Naive thymus-derived CD8-positive, alpha-beta T cell (primary cell): ENCODE results near the gene APOL1. TPM values are rescaled to one million over a fixed set of nuclear protein-coding genes. Genes with fewer than 3 reads are reported as not detected.
"Not testable (repeated sequence)": the region's sequence is repeated elsewhere in the genome, so short reads cannot be mapped to it uniquely, and the experiment has no call there.

ENCODE experiments used
- ATAC-seq, 2 donors: fragments of 150-1000 bp; cut with Tn5 transposase in 1 of 2; sonication (Bioruptor Pico), chemical (Tn5 transposase) in 1 of 2; 1 replicate in 1 of 2; 2 replicates in 1 of 2; pipeline ENCODE4 v1.10.0; 2021; ENCODE audit warnings: mild to moderate bottlenecking in 2 of 2, moderate library complexity in 2 of 2
- POLR2A ChIA-PET: fragments of 350-600 bp; sonication (Branson Sonifier 250); formaldehyde crosslinking; loops from one replicate; lab custom pipeline; 2021; ENCODE audit warnings: antibody characterized with exemption; lab: Charles Lee
- DNase-seq, 10 donors: peaks; one replicate each; pipeline versions ENCODE4 v3.0.0 to v3.0.0-alpha.2; 2020 to 2022
- H3K27ac Mint-ChIP-seq, 10 donors: one replicate each; pipeline ENCODE4 v1.8.0; 2020 to 2022; ENCODE audit warnings: mild to moderate bottlenecking in 10 of 10, mixed read lengths in 10 of 10, moderate library complexity in 4 of 10, inconsistent platforms in 1 of 10
- H3K27me3 Mint-ChIP-seq, 5 donors: one replicate each; pipeline ENCODE4 v1.8.0; 2021 to 2022; ENCODE audit warnings: mixed read lengths in 5 of 5
- H3K36me3 Mint-ChIP-seq, 3 donors: one replicate each; pipeline ENCODE4 v1.8.0; 2020 to 2022; ENCODE audit warnings: mixed read lengths in 3 of 3, mild to moderate bottlenecking in 2 of 3, inconsistent platforms in 1 of 3
- H3K4me1 Mint-ChIP-seq, 4 donors: one replicate each; pipeline ENCODE4 v1.8.0; 2021 to 2022; ENCODE audit warnings: mixed read lengths in 4 of 4
- H3K4me3 Mint-ChIP-seq, 10 donors: one replicate each; pipeline ENCODE4 v1.8.0; 2020 to 2022; ENCODE audit warnings: mild to moderate bottlenecking in 10 of 10, mixed read lengths in 10 of 10, moderate library complexity in 6 of 10, inconsistent platforms in 1 of 10
- H3K9me3 Mint-ChIP-seq, 9 donors: one replicate each; pipeline ENCODE4 v1.8.0; 2020 to 2022; ENCODE audit warnings: mixed read lengths in 9 of 9, mild to moderate bottlenecking in 3 of 9, inconsistent platforms in 1 of 9, moderate library complexity in 1 of 9
- polyA plus RNA-seq, 3 donors: library from polyadenylated mRNA; unstranded; fragments of 300-500 nt; fragmentation: Illumina TruSeq; gene quantifications; one replicate each; pipeline ENCODE4 v1.2.3, GENCODE V29; 2021
- total RNA-seq, 8 experiments: library from RNA in 2 of 8; stranded (reverse) in 2 of 8; gene quantifications; one replicate each; pipeline ENCODE4 v1.2.3 and lab custom pipeline; 2021 to 2026

The APOL1 gene
- total and polyA plus RNA-seq, 5 experiments from 2014 or later: 3.3 to 16.5 (median 11.8) TPM

- H3K27me3 Mint-ChIP-seq, DNase-seq, POLR2A ChIA-PET, H3K9me3 Mint-ChIP-seq, H3K4me3 Mint-ChIP-seq, ATAC-seq: not testable (repeated sequence)
- H3K27ac Mint-ChIP-seq: peak overlapping the region in 1 of 10 donors; percentile 36
- H3K4me1 Mint-ChIP-seq: peaks cover 14 to 22% (median 18%) of the 10 kb centered on the region in 4 donors
- peaks cover 0 to 82% (median 30%) of the 10 kb centered on the region in 3 donors for H3K36me3 Mint-ChIP-seq
These were observed 9.4 kb downstream of the APOL1 start for GRCh38 chr22:36262307-36262706.

- Mint-ChIP-seq H3K27ac (peak overlapping the region in 1 of 10 donors; percentile 51), H3K4me1 (peaks cover 11 to 16% (median 13%) of the 10 kb centered on the region in 4 donors), H3K36me3 (peaks cover 0 to 81% (median 28%) of the 10 kb centered on the region in 3 donors)
- H3K4me3 Mint-ChIP-seq, DNase-seq, H3K9me3 Mint-ChIP-seq, ATAC-seq, POLR2A ChIA-PET, H3K27me3 Mint-ChIP-seq: not testable (repeated sequence)
These were observed 10.3 kb downstream of the APOL1 start for GRCh38 chr22:36263216-36263673.

GRCh38 chr22:36263886-36264664, 11.1 kb downstream of the APOL1 start:
- H3K27me3 Mint-ChIP-seq, DNase-seq, POLR2A ChIA-PET, H3K9me3 Mint-ChIP-seq, H3K4me3 Mint-ChIP-seq, ATAC-seq, H3K4me1 Mint-ChIP-seq: not testable (repeated sequence)
- H3K36me3 Mint-ChIP-seq: peaks cover 0 to 77% (median 28%) of the 10 kb centered on the region in 3 donors
- peak overlapping the region in 3 of 10 donors; percentile 21 to 60 (median 51) for H3K27ac Mint-ChIP-seq

GRCh38 chr22:36267058-36267457, 14.1 kb downstream of the APOL1 start:
- Mint-ChIP-seq H3K27me3 (no peaks in the 10 kb centered on the region), H3K27ac (no peak overlapping the region), H3K4me1 (peaks cover 0 to 10% (median 0%) of the 10 kb centered on the region in 4 donors), H3K9me3 (no peaks in the 10 kb centered on the region), H3K36me3 (peaks cover 0 to 55% (median 13%) of the 10 kb centered on the region in 3 donors), H3K4me3 (no peak overlapping the region)
- DNase-seq (no peak), ATAC-seq (no peak)
- POLR2A ChIA-PET: interaction anchor here (0.5 kb wide), 1 partner anchor 9 kb away, joined by 6 read pairs; no protein-coding TSS in a partner anchor

GRCh38 chr22:36267896-36268485, 15.1 kb downstream of the APOL1 start:
- peaks cover 0 to 10% (median 0%) of the 10 kb centered on the region in 4 donors for H3K4me1 Mint-ChIP-seq
- peak overlapping the region in 3 of 10 donors; percentile 6 to 72 (median 47) for H3K27ac Mint-ChIP-seq
- no peaks in the 10 kb centered on the region for H3K9me3 Mint-ChIP-seq
- H3K36me3 Mint-ChIP-seq: peaks cover 0 to 46% (median 10%) of the 10 kb centered on the region in 3 donors
- ATAC-seq (no peak), DNase-seq (no peak)
- POLR2A ChIA-PET: no interaction called here
- H3K4me3 Mint-ChIP-seq: no peak overlapping the region
- H3K27me3 Mint-ChIP-seq: no peaks in the 10 kb centered on the region

GRCh38 chr22:36271231-36271630, 18.3 kb downstream of the APOL1 start:
- H3K4me3 Mint-ChIP-seq, H3K27ac Mint-ChIP-seq, H3K9me3 Mint-ChIP-seq, ATAC-seq, POLR2A ChIA-PET, DNase-seq, H3K27me3 Mint-ChIP-seq: not testable (repeated sequence)
- H3K36me3 Mint-ChIP-seq: peaks cover 2 to 16% (median 4%) of the 10 kb centered on the region in 3 donors
- H3K4me1 Mint-ChIP-seq: peaks cover 2 to 13% (median 8%) of the 10 kb centered on the region in 4 donors

GRCh38 chr22:36271951-36272350, 19.0 kb downstream of the APOL1 start:
- not testable (repeated sequence) for H3K36me3 Mint-ChIP-seq, DNase-seq, H3K27me3 Mint-ChIP-seq, ATAC-seq, H3K9me3 Mint-ChIP-seq, H3K4me3 Mint-ChIP-seq
- POLR2A ChIA-PET: interaction anchor here (0.7 kb wide), 1 partner anchor 187 kb away, joined by 3 read pairs; no protein-coding TSS in a partner anchor
- H3K4me1 Mint-ChIP-seq: peaks cover 8 to 14% (median 13%) of the 10 kb centered on the region in 4 donors
- peak overlapping the region in 1 of 10 donors; percentile 33 for H3K27ac Mint-ChIP-seq

GRCh38 chr22:36274531-36274930, 21.6 kb downstream of the APOL1 start:
- H3K27ac Mint-ChIP-seq: peak overlapping the region in 1 of 10 donors; percentile 16
- DNase-seq: no peak

GRCh38 chr22:36277482-36278291, 24.8 kb downstream of the APOL1 start:
- POLR2A ChIA-PET: interaction anchor here (0.8 to 2.8 kb wide), 4 partner anchors 9 to 54 kb away, joined by 3 to 12 read pairs (median 5); partner anchors contain the start of gene APOL2
- ATAC-seq: peak; percentile 74 to 80
- peaks cover 8 to 36% (median 28%) of the 10 kb centered on the region in 4 donors for H3K4me1 Mint-ChIP-seq
- peaks cover 4 to 33% (median 5%) of the 10 kb centered on the region in 3 donors for H3K36me3 Mint-ChIP-seq
- H3K4me3 Mint-ChIP-seq: peak overlapping the region in 7 of 10 donors; percentile 0 to 67 (median 27)
- H3K9me3 Mint-ChIP-seq: no peaks in the 10 kb centered on the region
- peak; percentile 44 to 75 (median 59) for DNase-seq
- peak overlapping the region; percentile 32 to 87 (median 72) for H3K27ac Mint-ChIP-seq
- no peaks in the 10 kb centered on the region for H3K27me3 Mint-ChIP-seq

More at GRCh38 chr22:36274531-36274930, 21.6 kb downstream of the APOL1 start:
- POLR2A ChIA-PET: no interaction called here
- Mint-ChIP-seq H3K36me3 (peaks cover 0 to 6% (median 4%) of the 10 kb centered on the region in 3 donors), H3K27me3 (no peaks in the 10 kb centered on the region), H3K4me3 (peak overlapping the region in 2 of 10 donors; percentile 4 to 59), H3K9me3 (no peaks in the 10 kb centered on the region), H3K4me1 (peaks cover 11 to 29% (median 27%) of the 10 kb centered on the region in 4 donors)
- ATAC-seq: no peak

- ATAC-seq (no peak), DNase-seq (peak in 1 of 10 donors; percentile 13)
- Mint-ChIP-seq H3K4me1 (peaks cover 8 to 36% (median 28%) of the 10 kb centered on the region in 4 donors), H3K36me3 (peaks cover 4 to 47% (median 7%) of the 10 kb centered on the region in 3 donors), H3K9me3 (no peaks in the 10 kb centered on the region), H3K4me3 (no peak overlapping the region), H3K27ac (peak overlapping the region in 9 of 10 donors; percentile 4 to 75 (median 37)), H3K27me3 (no peaks in the 10 kb centered on the region)
- POLR2A ChIA-PET: interaction anchor here (2.8 kb wide), 1 partner anchor 10 kb away, joined by 12 read pairs; no protein-coding TSS in a partner anchor
These were observed 26.3 kb downstream of the APOL1 start for GRCh38 chr22:36279219-36279666.

GRCh38 chr22:36280379-36280778, 27.4 kb downstream of the APOL1 start:
- POLR2A ChIA-PET: interaction anchor here (0.6 to 1.7 kb wide), 7 partner anchors 8 to 667 kb away, joined by 3 to 12 read pairs (median 4); partner anchors contain the start of gene TXN2
- Mint-ChIP-seq H3K4me1 (peaks cover 7 to 29% (median 25%) of the 10 kb centered on the region in 4 donors), H3K9me3 (no peaks in the 10 kb centered on the region), H3K4me3 (peak overlapping the region in 1 of 10 donors; percentile 10), H3K36me3 (peaks cover 0 to 57% (median 7%) of the 10 kb centered on the region in 3 donors), H3K27ac (peak overlapping the region in 7 of 10 donors; percentile 38 to 91 (median 69)), H3K27me3 (no peaks in the 10 kb centered on the region)
- ATAC-seq (no peak), DNase-seq (peak in 1 of 10 donors; percentile 62)
